Neural crest cell (in vitro differentiated cells): ENCODE data around the gene ASIC2. TPM values are rescaled to one million over a fixed set of nuclear protein-coding genes. Genes with fewer than 3 reads are reported as not detected.
A peak's percentile ranks its signal among the peaks of the same experiment; 100 is the strongest.

Source experiments
- DNase-seq: peaks from one replicate; pipeline ENCODE4 v3.0.0; 2021; ENCODE audit warnings: low read depth, mixed read lengths, low spot score
- H3K27ac Mint-ChIP-seq: one replicate; pipeline ENCODE4 v1.8.0; 2021; ENCODE audit warnings: mild to moderate bottlenecking, mixed read lengths; ENCODE audit not compliant: unreplicated experiment
- H3K27me3 Mint-ChIP-seq: 2 replicates; pipeline ENCODE4 v1.8.0; 2021; ENCODE audit warnings: low read depth, mild to moderate bottlenecking, mixed read lengths
- H3K36me3 Mint-ChIP-seq: 2 replicates; pipeline ENCODE4 v1.8.0; 2021; ENCODE audit warnings: low read depth, mild to moderate bottlenecking, mixed read lengths
- H3K4me1 Mint-ChIP-seq: 2 replicates; pipeline ENCODE4 v1.8.0; 2021; ENCODE audit warnings: mixed read lengths
- H3K4me3 Mint-ChIP-seq: one replicate; pipeline ENCODE4 v1.8.0; 2021; ENCODE audit warnings: mild to moderate bottlenecking, mixed read lengths
- H3K9me3 Mint-ChIP-seq: 2 replicates; pipeline ENCODE4 v1.8.0; 2021; ENCODE audit warnings: mixed read lengths
- CTCF ChIP-seq: fragments of 200-600 bp; sonication (generic); conservative IDR thresholded peaks from 2 replicates; pipeline ENCODE4 v1.5.0; 2021; ENCODE audit warnings: antibody characterized with exemption, mild to moderate bottlenecking
- total RNA-seq: library from RNA; stranded (reverse); gene quantifications from 2 replicates; pipeline ENCODE4 v1.2.1, GENCODE V29; 2021

ASIC2 gene
- total RNA-seq, 1 donor from 2014 or later = 0.12 TPM

- no peak for DNase-seq
- Mint-ChIP-seq H3K4me3 (no peak overlapping the region), H3K4me1 (peaks cover 10% of the 10 kb centered on the region)
Observed at GRCh38 chr17:33076979-33077378, 216.1 kb downstream of the ASIC2 start.

GRCh38 chr17:33073416-33073815 lies 219.7 kb downstream of the ASIC2 start:
- H3K27ac Mint-ChIP-seq = peak overlapping the region; percentile 69
- no peak overlapping the region for H3K4me3 Mint-ChIP-seq
- no peak for TF ChIP-seq CTCF
- no peak for DNase-seq
- H3K36me3 Mint-ChIP-seq = no peaks in the 10 kb centered on the region
- H3K9me3 Mint-ChIP-seq = no peaks in the 10 kb centered on the region
- H3K27me3 Mint-ChIP-seq = peaks cover 65% of the 10 kb centered on the region
- H3K4me1 Mint-ChIP-seq = peaks cover 10% of the 10 kb centered on the region

More at GRCh38 chr17:33076979-33077378, 216.1 kb downstream of the ASIC2 start:
- Mint-ChIP-seq H3K36me3 (no peaks in the 10 kb centered on the region), H3K9me3 (no peaks in the 10 kb centered on the region), H3K27ac (no peak overlapping the region), H3K27me3 (peaks cover 79% of the 10 kb centered on the region)
- no peak for TF ChIP-seq CTCF

- DNase-seq = no peak
- no peaks in the 10 kb centered on the region for H3K36me3 Mint-ChIP-seq
- H3K27me3 Mint-ChIP-seq = peaks cover 67% of the 10 kb centered on the region
- peaks cover 10% of the 10 kb centered on the region for H3K4me1 Mint-ChIP-seq
- H3K27ac Mint-ChIP-seq = no peak overlapping the region
- H3K9me3 Mint-ChIP-seq = no peaks in the 10 kb centered on the region
- TF ChIP-seq CTCF = no peak
- no peak overlapping the region for H3K4me3 Mint-ChIP-seq
Observed at GRCh38 chr17:33072421-33073161, 220.5 kb downstream of the ASIC2 start.

- Mint-ChIP-seq H3K36me3 (no peaks in the 10 kb centered on the region), H3K4me1 (peaks cover 10% of the 10 kb centered on the region), H3K4me3 (no peak overlapping the region), H3K9me3 (no peaks in the 10 kb centered on the region), H3K27ac (no peak overlapping the region), H3K27me3 (peaks cover 68% of the 10 kb centered on the region)
- DNase-seq = no peak
- TF ChIP-seq CTCF = no peak
Observed at GRCh38 chr17:33071656-33072055, 221.4 kb downstream of the ASIC2 start.

GRCh38 chr17:33057564-33057963 lies 235.5 kb downstream of the ASIC2 start:
- Mint-ChIP-seq H3K4me3 (no peak overlapping the region), H3K9me3 (peaks cover 3% of the 10 kb centered on the region), H3K36me3 (no peaks in the 10 kb centered on the region), H3K27ac (no peak overlapping the region), H3K27me3 (peaks cover 31% of the 10 kb centered on the region), H3K4me1 (no peaks in the 10 kb centered on the region)
- TF ChIP-seq CTCF = no peak
- no peak for DNase-seq
